ENCODE measurements around the gene LACTB. TPM values are rescaled to one million over a fixed set of nuclear protein-coding genes. Genes with fewer than 3 reads are reported as not detected.

LACTB gene
- total RNA-seq, 6 experiments from 2014 or later, result 16.4 to 34.8 (median 21.5) TPM

- no peaks in the 10 kb centered on the region for H3K36me3 ChIP-seq
- H3K4me1 ChIP-seq, result peaks cover 0 to 22% (median 0%) of the 10 kb centered on the region in 4 donors
- intact Hi-C loops (cut with DNase I), result no loop called here
- H3K4me3 ChIP-seq, result peak overlapping the region; percentile 50 to 67 (median 61)
- WGBS (ENCODE audit: insufficient coverage, low coverage, low lambda C conversion rate, missing lambda C conversion rate), result 9% methylated on average over 10 of the region's 10 CpGs
- ATAC-seq (no peak), DNase-seq (no peak)
- H3K27ac ChIP-seq, result peak overlapping the region; percentile 56 to 72 (median 66)
- H3K9me3 ChIP-seq, result no peaks in the 10 kb centered on the region
- H3K27me3 ChIP-seq, result no peaks in the 10 kb centered on the region
- no peak for TF ChIP-seq POLR2A (IDR thresholded peaks at IDR 0.05)
- TF ChIP-seq, protein P1, sequence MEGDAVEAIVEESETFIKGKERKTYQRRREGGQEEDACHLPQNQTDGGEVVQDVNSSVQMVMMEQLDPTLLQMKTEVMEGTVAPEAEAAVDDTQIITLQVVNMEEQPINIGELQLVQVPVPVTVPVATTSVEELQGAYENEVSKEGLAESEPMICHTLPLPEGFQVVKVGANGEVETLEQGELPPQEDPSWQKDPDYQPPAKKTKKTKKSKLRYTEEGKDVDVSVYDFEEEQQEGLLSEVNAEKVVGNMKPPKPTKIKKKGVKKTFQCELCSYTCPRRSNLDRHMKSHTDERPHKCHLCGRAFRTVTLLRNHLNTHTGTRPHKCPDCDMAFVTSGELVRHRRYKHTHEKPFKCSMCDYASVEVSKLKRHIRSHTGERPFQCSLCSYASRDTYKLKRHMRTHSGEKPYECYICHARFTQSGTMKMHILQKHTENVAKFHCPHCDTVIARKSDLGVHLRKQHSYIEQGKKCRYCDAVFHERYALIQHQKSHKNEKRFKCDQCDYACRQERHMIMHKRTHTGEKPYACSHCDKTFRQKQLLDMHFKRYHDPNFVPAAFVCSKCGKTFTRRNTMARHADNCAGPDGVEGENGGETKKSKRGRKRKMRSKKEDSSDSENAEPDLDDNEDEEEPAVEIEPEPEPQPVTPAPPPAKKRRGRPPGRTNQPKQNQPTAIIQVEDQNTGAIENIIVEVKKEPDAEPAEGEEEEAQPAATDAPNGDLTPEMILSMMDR (IDR thresholded peaks at IDR 0.05), result no peak
Measured at GRCh38 chr15:63189941-63190768, 68.5 kb downstream of the LACTB start.

DNA sequence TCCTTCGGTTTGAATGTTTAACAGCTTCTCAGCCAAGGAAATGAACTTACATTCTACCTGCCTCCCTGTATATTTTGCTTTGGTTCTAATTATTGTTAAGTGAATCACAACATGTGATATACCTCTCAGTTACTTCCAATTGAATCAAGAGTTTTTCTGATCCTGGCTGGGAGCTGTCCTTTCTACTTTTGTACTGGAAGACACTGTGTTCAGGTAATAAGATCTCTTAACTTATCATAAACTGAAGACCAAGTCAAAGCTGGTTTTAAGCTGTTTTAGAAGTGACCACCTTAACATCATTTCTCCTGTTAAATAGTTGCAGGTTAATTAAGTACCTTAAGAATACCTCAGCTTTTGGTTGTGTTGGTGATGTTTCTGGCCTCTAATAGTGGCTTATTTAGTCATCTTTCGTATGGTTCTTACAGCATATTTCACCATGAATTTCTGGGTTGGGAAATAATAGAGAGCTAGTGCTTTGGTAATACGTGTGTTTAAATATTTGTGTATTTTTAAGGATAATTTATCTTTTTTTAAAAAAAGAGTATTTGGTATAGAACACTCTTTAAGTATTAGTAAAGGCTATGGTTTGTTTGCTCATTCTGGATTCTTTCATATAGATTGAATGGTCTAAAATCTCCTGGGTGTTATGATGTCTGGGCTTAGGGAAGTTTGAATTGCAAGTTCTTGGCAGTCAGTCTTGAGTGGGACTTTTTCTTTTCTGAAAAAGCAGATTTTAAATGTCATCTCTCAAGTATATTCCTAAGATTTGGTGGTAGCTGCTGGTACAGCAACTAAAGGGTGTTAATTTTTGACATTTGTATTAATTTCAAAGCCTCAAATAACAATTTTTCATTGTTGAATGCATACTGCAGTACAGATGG, 69.3 kb downstream of the LACTB start:
- no peaks in the 10 kb centered on the region for H3K27me3 ChIP-seq
- no peaks in the 10 kb centered on the region for H3K9me3 ChIP-seq
- peak overlapping the region; percentile 50 to 67 (median 61) for H3K4me3 ChIP-seq
- H3K4me1 ChIP-seq, result peaks cover 0 to 26% (median 0%) of the 10 kb centered on the region in 4 donors
- TF ChIP-seq POLR2A (IDR thresholded peaks at IDR 0.05), result no peak
- TF ChIP-seq, protein P1 (IDR thresholded peaks at IDR 0.05), result no peak
- DNase-seq, result no peak
- 43% methylated on average over 3 of the region's 3 CpGs for WGBS (ENCODE audit: insufficient coverage, low coverage, low lambda C conversion rate, missing lambda C conversion rate)
- H3K27ac ChIP-seq, result peak overlapping the region in 2 of 3 donors; percentile 66 to 72
- no peaks in the 10 kb centered on the region for H3K36me3 ChIP-seq
- intact Hi-C loops (cut with DNase I), result no loop called here
- ATAC-seq, result no peak

Other genes with a start within 250 kb of the LACTB start
- gene TPM1, start 79.1 kb upstream of the LACTB start, total RNA-seq, result 100 to 1,000 TPM in 3 of 6 experiments, 10 to 100 TPM in 3; 44.3 to 180 (median 91.6) TPM
- gene RPS27L, start 35.6 kb downstream of the LACTB start, total RNA-seq, result 100 to 1,000 TPM in 3 of 6 experiments, 10 to 100 TPM in 3; 63.9 to 115 (median 99.8) TPM
- 10 to 100 TPM in 4 of 6 experiments, 1 to 10 TPM in 2; 5.8 to 50.7 (median 14.3) TPM for gene RAB8B, start 67.7 kb downstream of the LACTB start, total RNA-seq
- gene APH1B, start 155.7 kb downstream of the LACTB start, total RNA-seq, result 1 to 10 TPM; 2.2 to 7.4 (median 4.7) TPM